ENCODE results near the gene FRS3. TPM values are rescaled to one million over a fixed set of nuclear protein-coding genes. Genes with fewer than 3 reads are reported as not detected.

FRS3 gene
- total and polyA plus RNA-seq, 2 of the 13 experiments (the other 11 are each of a cell fraction or from before 2014, with no cell fraction given) = 3.0 to 7.4 TPM

GRCh38 chr6:41796474-41796873 is 16.8 kb upstream of the FRS3 start:
- WGBS (ENCODE audit: low lambda C conversion rate) = 69% methylated on average over 2 of the region's 2 CpGs
- H3K9me3 ChIP-seq (ENCODE audit: low read length) = no peaks in the 10 kb centered on the region
- no peaks in the 10 kb centered on the region for H3K27me3 ChIP-seq (ENCODE audit: control insufficient read depth in 1 of 2, insufficient read depth in 2 of 2, low read length in 2 of 2)
- H2AFZ ChIP-seq (ENCODE audit: low read length) = no peak overlapping the region
- in situ Hi-C loops (cut with HindIII; ENCODE audit: extremely low pct_ligation_motif_present, low pct_unique_long_range_greater_than_20kb) = loop anchor here (25.0 kb wide), 1 partner anchor 416 kb away; the partner anchor contains the start of gene MRPS10
- H3K36me3 ChIP-seq (replicated peaks in 1 of 2; ENCODE audit: control insufficient read depth in 1 of 2, insufficient read depth in 2 of 2, low read length in 2 of 2) = peaks cover 13 to 27% of the 10 kb centered on the region in 2 experiments
- DNase-seq (ENCODE audit: low spot score) (no peak), ATAC-seq (no peak), FAIRE-seq (no peak)
- no TSS peak for BruUV-seq (replicated peaks)
- CTCF ChIA-PET (ENCODE audit: low intra/inter-chr PET ratio, low total read pairs) = no interaction called here
- no peak overlapping the region for H3K4me3 ChIP-seq (replicated peaks in 1 of 3; ENCODE audit: insufficient read depth in 1 of 3, low read depth in 2 of 3, low read length in 3 of 3)
- POLR2A ChIA-PET = no interaction called here
- no peaks in the 10 kb centered on the region for H3K4me1 ChIP-seq (ENCODE audit: insufficient read depth, low read length)
- H3K27ac ChIP-seq (ENCODE audit: extremely low read length, insufficient read depth, low read length) = no peak overlapping the region
- H3K4me2 ChIP-seq (ENCODE audit: low read depth, low read length) = no peak overlapping the region
- no peak for TF ChIP-seq ZNF839 (CRISPR knock-in tag; IDR thresholded peaks at IDR 0.05; ENCODE audit: borderline replicate concordance)
- TF ChIP-seq ZNF562 (CRISPR knock-in tag; IDR thresholded peaks at IDR 0.05; ENCODE audit: borderline replicate concordance) = no peak
- no peak for TF ChIP-seq ZNF660 (CRISPR knock-in tag; IDR thresholded peaks at IDR 0.05; ENCODE audit: borderline replicate concordance, low read depth)
- intact Hi-C loops (cut with micrococcal nuclease; ENCODE audit: unreplicated experiment) = no loop called here
- no peaks in the 10 kb centered on the region for H3K79me2 ChIP-seq (ENCODE audit: insufficient read depth, low read length)
- H4K20me1 ChIP-seq (ENCODE audit: insufficient read depth, low read length) = no peaks in the 10 kb centered on the region
- H3K9ac ChIP-seq (ENCODE audit: insufficient read depth, low read depth, low read length) = no peak overlapping the region

- Histone ChIP-seq H3K4me1 (ENCODE audit: insufficient read depth, low read length) (peaks cover 19% of the 10 kb centered on the region), H3K79me2 (ENCODE audit: insufficient read depth, low read length) (peaks cover 15% of the 10 kb centered on the region), H4K20me1 (ENCODE audit: insufficient read depth, low read length) (no peaks in the 10 kb centered on the region), H3K27ac (ENCODE audit: extremely low read length, insufficient read depth, low read length) (no peak overlapping the region), H3K4me2 (ENCODE audit: low read depth, low read length) (no peak overlapping the region), H3K36me3 (replicated peaks in 1 of 2; ENCODE audit: control insufficient read depth in 1 of 2, insufficient read depth in 2 of 2, low read length in 2 of 2) (peaks cover 14 to 43% of the 10 kb centered on the region in 2 experiments), H3K27me3 (ENCODE audit: control insufficient read depth in 1 of 2, insufficient read depth in 2 of 2, low read length in 2 of 2) (no peaks in the 10 kb centered on the region; a peak in 1 of 5 replicates), H2AFZ (ENCODE audit: low read length) (no peak overlapping the region), H3K9me3 (ENCODE audit: low read length) (no peaks in the 10 kb centered on the region), H3K9ac (ENCODE audit: insufficient read depth, low read depth, low read length) (no peak overlapping the region), H3K4me3 (replicated peaks in 1 of 3; ENCODE audit: insufficient read depth in 1 of 3, low read depth in 2 of 3, low read length in 3 of 3) (no peak overlapping the region)
- FAIRE-seq (no peak), ATAC-seq (no peak), DNase-seq (ENCODE audit: low spot score) (no peak)
- in situ Hi-C loops (cut with HindIII; ENCODE audit: extremely low pct_ligation_motif_present, low pct_unique_long_range_greater_than_20kb) (loop anchor here (25.0 kb wide), 1 partner anchor 420 kb away; the partner anchor contains the start of gene MRPS10), intact Hi-C loops (cut with micrococcal nuclease; ENCODE audit: unreplicated experiment) (no loop called here)
- ChIA-PET CTCF (ENCODE audit: low intra/inter-chr PET ratio, low total read pairs) (no interaction called here), POLR2A (interaction anchor here (0.6 to 1.3 kb wide), 2 partner anchors 50 to 57 kb away, joined by 3 read pairs; no protein-coding TSS in a partner anchor)
- 95% methylated on average over 4 of the region's 4 CpGs for WGBS (ENCODE audit: low lambda C conversion rate)
- no TSS peak for BruUV-seq (replicated peaks)
- no peak for TF ChIP-seq BCLAF1 (IDR thresholded peaks at IDR 0.05)
- TF ChIP-seq ZC3H13 (CRISPR knock-in tag; IDR thresholded peaks at IDR 0.05) = no peak
- TF ChIP-seq SALL1 (CRISPR knock-in tag; IDR thresholded peaks at IDR 0.05) = no peak
- no peak for TF ChIP-seq ZFP36L2 (CRISPR knock-in tag; IDR thresholded peaks at IDR 0.05)
- TF ChIP-seq YEATS4 (CRISPR knock-in tag; IDR thresholded peaks at IDR 0.05; ENCODE audit: borderline replicate concordance) = no peak
- no peak for TF ChIP-seq ZNF616 (CRISPR knock-in tag; IDR thresholded peaks at IDR 0.05; ENCODE audit: low read depth)
- 0 out of 2 replicates have a peak, but pooled peaks have one; percentile 1 for TF ChIP-seq POLR2AphosphoS5 (IDR thresholded peaks at IDR 0.05; ENCODE audit: low read depth, low read length)
- TF ChIP-seq CENPX (CRISPR knock-in tag; IDR thresholded peaks at IDR 0.05) = no peak
- no peak for TF ChIP-seq PBX2 (CRISPR knock-in tag; IDR thresholded peaks at IDR 0.05)
- TF ChIP-seq POLR2A (IDR thresholded peaks at IDR 0.05; ENCODE audit: insufficient read depth in 1 of 2, low read depth in 2 of 2, low read length in 2 of 2) = peak in 1 of 2 experiments; percentile 38; a peak in 1 of 4 replicates
- no peak for TF ChIP-seq REXO4 (CRISPR knock-in tag; IDR thresholded peaks at IDR 0.05; ENCODE audit: borderline replicate concordance)
- TF ChIP-seq MAFF (IDR thresholded peaks at IDR 0.05; ENCODE audit: low read depth, low read length) = no peak
- peak; percentile 85 for TF ChIP-seq RBM22 (optimal IDR thresholded peaks at IDR 0.05; ENCODE audit: low read length)
Measured at GRCh38 chr6:41791984-41792383, 12.3 kb upstream of the FRS3 start.
